GM12878 (cell line): ENCODE data around the gene CREBBP. TPM values are rescaled to one million over a fixed set of nuclear protein-coding genes. Genes with fewer than 3 reads are reported as not detected.

Source experiments
- ATAC-seq: fragments of 200-7000 bp; cut with Tn5 transposase; 3 replicates; pipeline ENCODE4 v1.9.1; 2020; ENCODE audit warnings: mild to moderate bottlenecking, moderate library complexity
- BruUV-seq: library from RNA; stranded (reverse); fragments of 400-500 nt; replicated peaks from 2 replicates; lab custom pipeline; 2021; lab: Mats Ljungman, UMichigan
- CTCF ChIA-PET: fragments of 300-600 bp; sonication (Branson Sonifier 250); formaldehyde crosslinking; extraction: SDS; loops from one replicate; lab custom pipeline; 2021; ENCODE audit warnings: inconsistent platforms; lab: Yijun Ruan, JAX
- POLR2A ChIA-PET: fragments of 350-600 bp; formaldehyde crosslinking; extraction: SDS; loops from one replicate; lab custom pipeline; 2021; ENCODE audit warnings: inconsistent platforms; lab: Charles Lee
- RAD21 ChIA-PET: fragments of 300-600 bp; sonication (Branson Sonifier 250); formaldehyde crosslinking; loops from one replicate; lab custom pipeline; 2023; ENCODE audit warnings: antibody characterized with exemption; ENCODE audit not compliant: unreplicated experiment; lab: Charles Lee
- SMC1A ChIA-PET: fragments of 300-600 bp; sonication (Branson Sonifier 250); formaldehyde crosslinking; loops from one replicate; lab custom pipeline; 2023; ENCODE audit not compliant: unreplicated experiment, uncharacterized antibody; lab: Charles Lee
- DNase-seq: peaks from one replicate; pipeline ENCODE4 v3.0.0-alpha.2; 2011; ENCODE audit warnings: low read depth, low spot score
- FAIRE-seq: peaks from 3 replicates; lab custom pipeline; 2011; peaks lifted over from hg19 to GRCh38; lab: Jason Lieb, UNC
- H2AFZ ChIP-seq: 2 replicates; pipeline ENCODE4 v1.6.0; 2011; ENCODE audit warnings: low read depth, low read length, control low read depth; ENCODE audit not compliant: control insufficient read depth
- H3K27ac ChIP-seq: 2 replicates; pipeline ENCODE4 v1.5.1; 2011; ENCODE audit warnings: control low read depth; ENCODE audit not compliant: control insufficient read depth, insufficient read depth
- H3K27me3 ChIP-seq, 2 experiments: replicated peaks in 1 of 2; 2 replicates each; pipeline versions ENCODE4 v1.6.0 to v1.6.1; 2011; ENCODE audit warnings: low read length in 1 of 2; ENCODE audit not compliant: control insufficient read depth in 2 of 2, insufficient read depth in 2 of 2
- H3K36me3 ChIP-seq, 2 experiments: 2 replicates each; pipeline ENCODE4 v1.5.1; 2011; ENCODE audit warnings: low read length in 1 of 2; ENCODE audit not compliant: control insufficient read depth in 2 of 2, insufficient read depth in 2 of 2
- H3K4me1 ChIP-seq: 2 replicates; pipeline ENCODE4 v1.6.1; 2011; ENCODE audit warnings: mild to moderate bottlenecking, low read length, moderate library complexity, mixed read lengths; ENCODE audit not compliant: control insufficient read depth, insufficient read depth
- H3K4me2 ChIP-seq: 2 replicates; pipeline ENCODE4 v1.6.0; 2011; ENCODE audit warnings: control low read depth; ENCODE audit not compliant: control insufficient read depth, insufficient read depth
- H3K4me3 ChIP-seq: fragments of 200-600 bp; sonication (generic); 2 replicates; pipeline ENCODE4 v1.5.1; 2016
- H3K79me2 ChIP-seq: 2 replicates; pipeline ENCODE4 v1.6.0; 2011; ENCODE audit warnings: low read length; ENCODE audit not compliant: control insufficient read depth, insufficient read depth
- H3K9ac ChIP-seq: 2 replicates; pipeline ENCODE4 v1.8.0; 2011; ENCODE audit warnings: low read length, control low read depth, mixed read lengths; ENCODE audit not compliant: control insufficient read depth, insufficient read depth
- H3K9me3 ChIP-seq: replicated peaks from 3 replicates; pipeline ENCODE4 v1.5.1; 2011; ENCODE audit warnings: mild to moderate bottlenecking, low read length; ENCODE audit not compliant: control insufficient read depth, insufficient read depth
- H4K20me1 ChIP-seq: 2 replicates; pipeline ENCODE4 v1.6.0; 2011; ENCODE audit not compliant: control insufficient read depth, insufficient read depth
- BRCA1 ChIP-seq: IDR thresholded peaks from 2 replicates; pipeline ENCODE4 v1.6.1; 2011; ENCODE audit warnings: low read depth, low read length, improper control_type of control experiment
- EGR1 ChIP-seq, 2 experiments: IDR thresholded peaks; 1 replicate in 1 of 2; 2 replicates in 1 of 2; pipeline ENCODE4 v1.6.1; 2011 to 2012; ENCODE audit warnings: low read depth in 2 of 2, low read length in 2 of 2, borderline replicate concordance in 1 of 2, mild to moderate bottlenecking in 1 of 2, moderate library complexity in 1 of 2
- KAT2A ChIP-seq: conservative IDR thresholded peaks from 2 replicates; pipeline ENCODE4 v1.6.1; 2011; ENCODE audit warnings: low read depth, low read length; ENCODE audit not compliant: control insufficient read depth
- LARP7 ChIP-seq: fragments of 450-650 bp; IDR thresholded peaks from 2 replicates; pipeline ENCODE4 v1.6.1; 2017; ENCODE audit warnings: mild to moderate bottlenecking
- NFIC ChIP-seq: IDR thresholded peaks from 2 replicates; pipeline ENCODE4 v1.6.1; 2012; ENCODE audit warnings: low read depth, mild to moderate bottlenecking, inconsistent platforms, low read length, moderate library complexity
- RBBP5 ChIP-seq: fragments of 200-600 bp; sonication (generic); conservative IDR thresholded peaks from 2 replicates; pipeline ENCODE4 v1.6.1; 2016
- RUNX3 ChIP-seq: IDR thresholded peaks from 2 replicates; pipeline ENCODE4 v1.6.1; 2012; ENCODE audit warnings: low read length, inconsistent platforms
- TAF1 ChIP-seq: IDR thresholded peaks from 2 replicates; pipeline ENCODE4 v1.6.1; 2011; ENCODE audit warnings: mild to moderate bottlenecking, low read depth, low read length, borderline replicate concordance
- YBX1 ChIP-seq: fragments of 450-650 bp; IDR thresholded peaks from 2 replicates; pipeline ENCODE4 v1.6.1; 2016; ENCODE audit warnings: antibody characterized with exemption
- ZBTB11 ChIP-seq: fragments of 450-650 bp; formaldehyde crosslinking; IDR thresholded peaks from 2 replicates; pipeline ENCODE4 v1.5.0; 2022; ENCODE audit warnings: mild to moderate bottlenecking, missing genetic modification characterization
- ZNF217 ChIP-seq: fragments of 450-650 bp; IDR thresholded peaks from 2 replicates; pipeline ENCODE4 v1.6.1; 2017; ENCODE audit warnings: antibody characterized with exemption, mild to moderate bottlenecking
- ZNF687 ChIP-seq: fragments of 450-650 bp; IDR thresholded peaks from 2 replicates; pipeline ENCODE4 v1.6.1; 2017; ENCODE audit warnings: mild to moderate bottlenecking, moderate library complexity
- WGBS: methylation state at CpG from one replicate; pipeline ENCODE4 v1.1.6; 2016; ENCODE audit warnings: low lambda C conversion rate; ENCODE audit not compliant: insufficient replicate concordance, insufficient coverage; ENCODE audit errors: missing lambda C conversion rate; 5-methylcytosine and 5-hydroxymethylcytosine counted together
- in situ Hi-C: fragments of 300-500 bp; cut with MboI; formaldehyde crosslinking; loops from 9 replicates; pipeline ENCODE4 v1.14.3; 2018; ENCODE audit warnings: mixed read lengths
- intact Hi-C: fragments of 100-400 bp; cut with micrococcal nuclease; formaldehyde crosslinking; loops from one replicate; pipeline ENCODE4 v1.14.2; 2022; ENCODE audit not compliant: unreplicated experiment
- polyA plus RNA-seq, 11 experiments: library from polyadenylated mRNA; depleted of rRNA in 4 of 11; unstranded in 6 of 11; stranded (reverse) in 5 of 11; fragments of >200 nt; fragmentation: Nextera tagmentation in 4 of 11; fragmentation: Illumina TruSeq in 1 of 11; extraction: Ambion mirVana in 4 of 11; extraction: Trizol in 1 of 11; gene quantifications; 1 replicate in 1 of 11; 2 replicates in 10 of 11; pipeline versions ENCODE4 v1.2.1 to v1.2.3, GENCODE V29; 2011 to 2016; ENCODE audit warnings: inconsistent platforms in 2 of 11, missing spikeins in 2 of 11, low read depth in 1 of 11
- total RNA-seq, 4 experiments: library from RNA; depleted of rRNA in 3 of 4; stranded (reverse); fragments of >200 nt in 3 of 4; fragmentation: Illumina TruSeq in 1 of 4; extraction: Trizol in 1 of 4; gene quantifications; 2 replicates each; pipeline versions ENCODE4 v1.2.1 to v1.2.3, GENCODE V29; 2013 to 2021

Gene CREBBP
- total and polyA plus RNA-seq, 10 of the 15 experiments (the other 5 are each of a cell fraction or from before 2014, with no cell fraction given) = 3.4 to 32.7 (median 7.9) TPM

- TF ChIP-seq RBBP5 = no peak
- TF ChIP-seq LARP7 = no peak
- TF ChIP-seq BRCA1 = no peak
- TF ChIP-seq ZNF687 = no peak
- TF ChIP-seq RUNX3 = no peak
- TF ChIP-seq YBX1 = no peak
- TF ChIP-seq KAT2A = no peak
Observed at GRCh38 chr16:3769942-3770341, 110.6 kb downstream of the CREBBP start (continued).

DNA sequence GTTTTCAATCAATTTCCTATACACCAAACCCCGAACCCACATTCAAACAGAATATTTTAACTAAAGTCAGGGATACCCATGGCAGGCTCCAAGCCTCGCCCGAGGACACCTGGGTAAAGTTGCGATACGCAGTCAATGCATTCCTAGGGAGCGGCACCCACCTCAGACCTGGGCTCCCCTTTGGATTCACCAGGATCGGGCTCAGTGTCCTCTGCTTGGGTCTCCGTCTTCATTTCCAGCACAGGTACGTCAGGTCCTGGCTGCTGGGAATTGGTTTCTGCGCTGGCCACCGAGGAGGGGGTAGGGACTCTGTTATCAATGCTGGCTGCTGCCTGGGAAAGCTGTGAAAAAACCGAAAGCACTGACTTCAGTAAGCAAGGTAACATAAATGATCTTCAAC, 111.5 kb downstream of the CREBBP start:
- no peak for FAIRE-seq
- no peak overlapping the region for H3K27ac ChIP-seq
- no peak for TF ChIP-seq ZNF217
- no peak for TF ChIP-seq TAF1
- no peak for TF ChIP-seq NFIC
- TF ChIP-seq ZBTB11 = no peak
- TF ChIP-seq EGR1 (IDR thresholded peaks at IDR 0.05; ENCODE audit: borderline replicate concordance in 1 of 2, low read depth in 2 of 2, low read length in 2 of 2) = no peak
- TF ChIP-seq, all 136 proteins: peak for 0
- intact Hi-C loops (no loop called here), in situ Hi-C loops (no loop called here)
- no TSS peak for BruUV-seq
- 98% methylated on average over 12 of the region's 12 CpGs for WGBS
- Histone ChIP-seq H3K9ac (no peak overlapping the region), H3K9me3 (no peaks in the 10 kb centered on the region), H3K36me3 (peaks cover 22 to 36% of the 10 kb centered on the region in 2 experiments), H3K27me3 (no peaks in the 10 kb centered on the region), H3K4me2 (no peak overlapping the region), H3K79me2 (no peaks in the 10 kb centered on the region), H2AFZ (no peak overlapping the region), H3K4me1 (no peaks in the 10 kb centered on the region), H4K20me1 (no peaks in the 10 kb centered on the region), H3K4me3 (no peak overlapping the region)
- ChIA-PET SMC1A (no interaction called here), CTCF (no interaction called here), POLR2A (no interaction called here), RAD21 (no interaction called here)
- ATAC-seq = no peak
- DNase-seq = no peak
